Hematopoietic multipotent progenitor cell treated with erythropoietin and hydrocortisone succinate and interleukin-3 and kit ligand, for 6 days (in vitro differentiated cells): ENCODE data around the gene RELB.

Source experiments
- DNase-seq: peaks from one replicate; pipeline ENCODE4 v3.0.0-alpha.2; 2015

The RELB gene

DNA sequence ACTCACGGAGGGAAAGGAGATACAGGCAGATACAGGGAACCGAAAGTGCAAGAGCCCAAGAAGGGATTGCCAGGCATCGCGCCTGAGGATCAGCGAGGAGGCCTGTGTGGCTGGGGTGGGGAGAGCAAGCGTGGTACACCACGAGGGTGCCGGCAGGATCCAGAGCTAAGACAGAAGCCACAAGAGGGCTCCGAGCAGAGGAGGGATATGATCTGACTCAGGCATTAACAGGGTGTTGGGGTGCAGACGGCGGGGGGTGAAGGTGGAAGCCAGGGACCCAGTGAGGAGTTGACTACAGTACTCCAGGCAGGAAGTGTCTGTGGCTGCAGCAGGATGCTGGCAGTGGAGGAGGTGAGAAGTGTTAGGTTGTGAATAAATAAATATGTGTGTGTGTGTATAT is 86.3 kb downstream of the RELB start:
- DNase-seq: peak; percentile 52
